IPS DF 6.9 (cell line): Measurements from ENCODE around the gene KRTAP9-7.
"Not testable (repeated sequence)": the region's sequence is repeated elsewhere in the genome, so short reads cannot be mapped to it uniquely, and the experiment has no call there.

ENCODE experiments used
- DNase-seq: peaks from one replicate; pipeline ENCODE4 v3.0.0-alpha.2; 2013; ENCODE audit warnings: low read depth, low spot score
- H3K27ac ChIP-seq: one replicate; pipeline ENCODE4 v1.5.1; 2013; ENCODE audit warnings: low read length, control low read depth
- H3K27me3 ChIP-seq: 2 replicates; pipeline ENCODE4 v1.6.1; 2013; ENCODE audit warnings: mild to moderate bottlenecking, low read length; ENCODE audit not compliant: control insufficient read depth, insufficient read depth
- H3K36me3 ChIP-seq: 2 replicates; pipeline ENCODE4 v1.6.1; 2013; ENCODE audit warnings: low read length; ENCODE audit not compliant: control insufficient read depth, insufficient read depth
- H3K4me1 ChIP-seq: 2 replicates; pipeline ENCODE4 v1.6.1; 2013; ENCODE audit warnings: low read length; ENCODE audit not compliant: control insufficient read depth, insufficient read depth
- H3K4me3 ChIP-seq: 2 replicates; pipeline ENCODE4 v1.5.1; 2013; ENCODE audit warnings: mild to moderate bottlenecking, low read length
- H3K9me3 ChIP-seq: 2 replicates; pipeline ENCODE4 v1.6.1; 2013; ENCODE audit warnings: low read length, inconsistent platforms; ENCODE audit not compliant: control insufficient read depth, insufficient read depth
- WGBS: extraction: QIAGEN DNeasy Blood & Tissue Kit; methylation state at CpG from one replicate; pipeline ENCODE4 v1.1.7; 2013; ENCODE audit warnings: mixed read lengths, missing lambda C conversion rate; ENCODE audit not compliant: insufficient read length, insufficient coverage; 5-methylcytosine and 5-hydroxymethylcytosine counted together

KRTAP9-7 gene

GRCh38 chr17:41251261-41251660 lies 24.2 kb upstream of the KRTAP9-7 start:
- no peak overlapping the region for H3K27ac ChIP-seq
- H3K4me3 ChIP-seq = no peak overlapping the region
- no peaks in the 10 kb centered on the region for H3K27me3 ChIP-seq
- DNase-seq = no peak
- no CpG with 5 or more reads among the region's 1 CpG for WGBS
- no peaks in the 10 kb centered on the region for H3K36me3 ChIP-seq
- no peaks in the 10 kb centered on the region for H3K4me1 ChIP-seq
- no peaks in the 10 kb centered on the region for H3K9me3 ChIP-seq

DNA sequence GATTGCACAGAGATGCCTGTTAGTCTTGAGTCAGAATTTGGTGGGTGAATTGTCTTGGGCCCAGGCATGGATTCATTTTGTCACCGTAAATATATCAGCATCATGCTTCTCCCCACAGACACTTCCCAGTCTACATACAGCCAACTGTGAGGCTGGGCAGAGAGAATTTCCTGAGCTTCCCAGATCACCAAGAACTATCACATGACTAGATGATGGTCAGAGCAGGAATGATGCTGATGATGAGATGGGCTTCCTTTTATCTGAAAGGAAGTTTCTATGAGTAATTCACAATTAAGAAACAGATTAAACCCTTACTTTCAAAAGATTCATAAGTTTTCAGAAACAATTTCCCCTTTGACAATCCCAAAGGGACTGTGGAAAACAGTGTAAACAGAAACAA lies 20.6 kb upstream of the KRTAP9-7 start:
- H3K27me3 ChIP-seq = no peaks in the 10 kb centered on the region
- WGBS = no CpG with 5 or more reads among the region's 1 CpG
- H3K4me3 ChIP-seq = no peak overlapping the region
- no peaks in the 10 kb centered on the region for H3K9me3 ChIP-seq
- no peaks in the 10 kb centered on the region for H3K36me3 ChIP-seq
- no peaks in the 10 kb centered on the region for H3K4me1 ChIP-seq
- H3K27ac ChIP-seq = no peak overlapping the region
- DNase-seq = no peak

GRCh38 chr17:41255381-41256290 lies 19.9 kb upstream of the KRTAP9-7 start, which contains the start of gene KRTAP9-9:
Gene KRTAP9-9 (plus strand): TSS chr17:41255384.
- not testable (repeated sequence) for H3K4me1 ChIP-seq, H3K27ac ChIP-seq, H3K4me3 ChIP-seq, H3K36me3 ChIP-seq, H3K9me3 ChIP-seq, DNase-seq, H3K27me3 ChIP-seq
- no CpG with 5 or more reads among the region's 5 CpGs for WGBS

GRCh38 chr17:41256291-41256685 lies 19.2 kb upstream of the KRTAP9-7 start:
- Histone ChIP-seq H3K4me1 (no peaks in the 10 kb centered on the region), H3K36me3 (no peaks in the 10 kb centered on the region), H3K9me3 (no peaks in the 10 kb centered on the region), H3K4me3 (no peak overlapping the region), H3K27me3 (no peaks in the 10 kb centered on the region), H3K27ac (no peak overlapping the region)
- WGBS = no CpG with 5 or more reads among the region's 1 CpG
- DNase-seq = no peak

GRCh38 chr17:41258406-41258805 lies 17.1 kb upstream of the KRTAP9-7 start:
- DNase-seq = no peak
- Histone ChIP-seq H3K9me3 (no peaks in the 10 kb centered on the region), H3K27ac (no peak overlapping the region), H3K27me3 (no peaks in the 10 kb centered on the region), H3K36me3 (no peaks in the 10 kb centered on the region), H3K4me3 (no peak overlapping the region), H3K4me1 (no peaks in the 10 kb centered on the region)

GRCh38 chr17:41263212-41263611 lies 12.3 kb upstream of the KRTAP9-7 start:
- DNase-seq = no peak
- no peak overlapping the region for H3K4me3 ChIP-seq
- H3K36me3 ChIP-seq = no peaks in the 10 kb centered on the region
- no peaks in the 10 kb centered on the region for H3K4me1 ChIP-seq
- no peaks in the 10 kb centered on the region for H3K27me3 ChIP-seq
- no peak overlapping the region for H3K27ac ChIP-seq
- WGBS = no CpG with 5 or more reads among the region's 2 CpGs
- no peaks in the 10 kb centered on the region for H3K9me3 ChIP-seq

DNA sequence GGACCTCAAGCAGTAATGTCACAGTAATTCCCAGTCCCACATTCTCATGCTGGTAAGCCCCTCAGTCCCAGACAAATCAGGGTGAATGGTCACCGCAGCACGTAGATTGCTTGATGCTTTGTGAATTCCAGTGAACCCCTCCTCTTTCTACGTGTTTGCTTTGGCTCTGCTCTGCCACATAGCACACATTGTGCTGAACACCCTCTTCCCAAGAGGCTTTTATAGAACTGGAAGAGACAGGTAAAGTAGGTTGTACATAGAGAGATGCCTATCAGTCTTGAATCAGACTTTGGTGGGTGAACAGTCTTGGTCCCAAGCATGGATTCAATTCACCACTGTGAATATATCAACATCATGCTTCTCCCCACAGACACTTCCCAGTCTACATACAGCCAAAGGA lies 10.9 kb upstream of the KRTAP9-7 start:
- H3K36me3 ChIP-seq = no peaks in the 10 kb centered on the region
- no peak overlapping the region for H3K4me3 ChIP-seq

GRCh38 chr17:41265078-41265477 lies 10.4 kb upstream of the KRTAP9-7 start, which contains the start of gene KRTAP9-6:
Gene KRTAP9-6 (plus strand): TSS chr17:41265378. CDS start chr17:41265378, 0 bp downstream.
- Histone ChIP-seq H3K9me3 (no peaks in the 10 kb centered on the region), H3K4me3 (no peak within 1 kb of the TSS), H3K4me1 (no peaks in the 10 kb centered on the region), H3K27ac (no peak within 1 kb of the TSS), H3K27me3 (no peaks in the 10 kb centered on the region), H3K36me3 (no peaks in the 10 kb centered on the region)
- DNase-seq = no peak
- no CpG with 5 or more reads among the region's 2 CpGs for WGBS

More for the DNA sequence above, 10.9 kb upstream of the KRTAP9-7 start:
- DNase-seq = no peak
- H3K27ac ChIP-seq = no peak overlapping the region
- H3K27me3 ChIP-seq = no peaks in the 10 kb centered on the region
- no CpG with 5 or more reads among the region's 3 CpGs for WGBS
- no peaks in the 10 kb centered on the region for H3K9me3 ChIP-seq
- H3K4me1 ChIP-seq = no peaks in the 10 kb centered on the region

DNA sequence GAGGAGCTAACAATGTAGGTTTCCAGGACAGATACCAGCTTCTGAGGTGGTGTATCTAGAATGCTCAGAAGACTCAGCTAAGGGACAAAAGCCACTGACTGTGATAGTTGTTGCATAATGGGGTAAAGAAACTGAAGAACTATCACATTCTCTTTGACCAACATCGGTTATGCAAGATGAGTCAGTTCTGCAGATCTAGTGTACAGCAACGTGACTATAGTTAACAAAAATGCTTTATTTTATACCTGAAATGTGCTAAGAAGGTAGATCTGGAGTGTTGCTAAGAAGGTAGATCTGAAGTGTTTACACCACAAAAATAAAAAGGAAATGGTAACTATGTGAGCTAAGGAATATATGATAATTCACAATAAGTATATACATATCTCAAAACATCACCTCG lies 7.8 kb upstream of the KRTAP9-7 start:
- H3K27ac ChIP-seq = no peak overlapping the region
- no CpG with 5 or more reads among the region's 3 CpGs for WGBS
- H3K27me3 ChIP-seq = no peaks in the 10 kb centered on the region
- H3K4me1 ChIP-seq = no peaks in the 10 kb centered on the region
- H3K36me3 ChIP-seq = no peaks in the 10 kb centered on the region
- no peak overlapping the region for H3K4me3 ChIP-seq
- DNase-seq = no peak
- no peaks in the 10 kb centered on the region for H3K9me3 ChIP-seq

- DNase-seq, H3K4me3 ChIP-seq, H3K27me3 ChIP-seq, H3K4me1 ChIP-seq, H3K9me3 ChIP-seq, H3K27ac ChIP-seq, H3K36me3 ChIP-seq: not testable (repeated sequence)
- no CpG with 5 or more reads among the region's 1 CpG for WGBS
Measured at GRCh38 chr17:41271323-41271722, 4.2 kb upstream of the KRTAP9-7 start.

- Histone ChIP-seq H3K36me3 (no peaks in the 10 kb centered on the region), H3K4me3 (no peak overlapping the region), H3K27me3 (no peaks in the 10 kb centered on the region), H3K4me1 (no peaks in the 10 kb centered on the region), H3K27ac (no peak overlapping the region), H3K9me3 (no peaks in the 10 kb centered on the region)
- WGBS = no CpG with 5 or more reads among the region's 1 CpG
- DNase-seq = no peak
Measured at GRCh38 chr17:41271858-41272257, 3.6 kb upstream of the KRTAP9-7 start.
